G401.6 (cell line): ENCODE measurements around the gene ASS1.
"Not testable (repeated sequence)": the region's sequence is repeated elsewhere in the genome, so short reads cannot be mapped to it uniquely, and the experiment has no call there.

ENCODE experiments used
- FAIRE-seq: peaks from 2 replicates; lab custom pipeline; 2012; peaks lifted over from hg19 to GRCh38; lab: Jason Lieb, UNC

ASS1 gene

DNA sequence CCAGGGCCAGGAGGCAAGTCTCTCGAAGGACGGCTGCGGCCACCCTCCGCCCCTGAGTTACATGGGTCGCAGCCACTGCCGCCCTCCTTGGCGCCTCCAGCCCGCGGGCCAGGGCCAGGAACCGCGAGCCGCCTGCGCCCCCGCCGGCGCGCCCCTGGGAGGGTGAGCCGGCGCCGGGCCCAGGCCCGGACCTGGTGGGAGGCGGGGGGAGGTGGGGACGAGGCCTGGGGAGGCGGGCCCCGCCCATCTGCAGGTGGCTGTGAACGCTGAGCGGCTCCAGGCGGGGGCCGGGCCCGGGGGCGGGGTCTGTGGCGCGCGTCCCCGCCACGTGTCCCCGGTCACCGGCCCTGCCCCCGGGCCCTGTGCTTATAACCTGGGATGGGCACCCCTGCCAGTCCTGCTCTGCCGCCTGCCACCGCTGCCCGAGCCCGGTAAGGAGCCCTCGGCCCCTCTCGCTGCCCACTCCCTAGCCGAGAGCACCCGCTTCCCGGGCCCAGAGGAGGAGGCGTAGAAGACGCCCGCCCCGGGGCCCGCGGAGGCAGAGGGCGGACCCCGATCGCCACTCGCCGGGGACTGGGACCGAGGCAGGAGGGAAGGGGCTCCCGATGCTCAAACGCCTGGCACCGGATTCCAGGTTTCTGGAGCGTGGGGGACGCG is at the start of gene ASS1:
TSS of gene ASS1 (plus strand) at position 397 of the 657 bp plus-strand sequence. CDS start 7,268 bp downstream, outside the sequence.
- no peak for FAIRE-seq

DNA sequence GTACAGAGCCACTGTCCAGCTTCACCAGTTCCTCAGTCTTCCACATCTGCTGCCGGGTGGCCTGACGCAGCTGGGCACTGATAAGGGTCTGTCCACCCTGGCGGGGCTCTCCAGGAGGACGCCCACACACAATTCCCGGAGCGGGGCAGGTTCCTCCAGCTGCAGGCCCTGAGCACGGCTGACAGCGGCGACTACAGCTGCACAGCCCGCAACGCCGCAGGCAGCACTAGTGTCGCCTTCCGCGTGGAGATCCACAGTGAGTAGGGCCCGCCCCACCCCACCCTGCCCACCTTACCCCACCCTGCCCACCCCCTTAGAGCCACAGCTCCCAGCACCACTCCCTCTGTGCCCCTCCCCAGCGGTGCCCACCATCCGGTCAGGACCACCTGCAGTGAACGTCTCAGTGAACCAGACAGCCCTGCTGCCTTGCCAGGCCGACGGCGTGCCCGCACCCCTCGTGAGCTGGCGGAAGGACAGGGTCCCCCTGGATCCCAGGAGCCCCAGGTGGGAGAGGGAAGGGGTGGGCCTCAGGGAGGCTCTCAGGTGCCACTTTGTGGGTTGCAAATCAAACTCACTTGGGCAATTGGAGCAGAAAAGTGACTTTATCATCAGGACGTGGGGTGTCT is 48.8 kb upstream of the ASS1 start:
- no peak for FAIRE-seq

DNA sequence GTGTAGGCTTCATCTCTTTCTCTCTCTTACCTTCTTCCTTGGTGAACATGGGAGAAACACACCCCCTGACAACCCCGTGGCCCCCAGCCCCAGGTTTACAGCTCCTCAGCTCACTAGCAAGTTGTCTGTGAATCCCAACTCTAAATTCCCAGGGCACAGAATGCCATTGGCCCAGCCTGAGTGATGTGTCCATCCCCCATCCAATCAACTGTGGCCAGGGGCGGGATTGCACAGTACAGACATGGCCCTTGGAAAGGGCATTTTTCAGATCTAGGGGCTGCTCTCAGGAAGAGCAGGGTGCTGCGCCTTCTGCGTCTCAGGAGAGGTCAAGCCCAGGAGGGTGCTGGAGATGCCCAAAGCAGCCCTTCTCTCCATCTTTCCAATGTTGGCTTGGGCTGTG is 48.2 kb upstream of the ASS1 start:
- no peak for FAIRE-seq

DNA sequence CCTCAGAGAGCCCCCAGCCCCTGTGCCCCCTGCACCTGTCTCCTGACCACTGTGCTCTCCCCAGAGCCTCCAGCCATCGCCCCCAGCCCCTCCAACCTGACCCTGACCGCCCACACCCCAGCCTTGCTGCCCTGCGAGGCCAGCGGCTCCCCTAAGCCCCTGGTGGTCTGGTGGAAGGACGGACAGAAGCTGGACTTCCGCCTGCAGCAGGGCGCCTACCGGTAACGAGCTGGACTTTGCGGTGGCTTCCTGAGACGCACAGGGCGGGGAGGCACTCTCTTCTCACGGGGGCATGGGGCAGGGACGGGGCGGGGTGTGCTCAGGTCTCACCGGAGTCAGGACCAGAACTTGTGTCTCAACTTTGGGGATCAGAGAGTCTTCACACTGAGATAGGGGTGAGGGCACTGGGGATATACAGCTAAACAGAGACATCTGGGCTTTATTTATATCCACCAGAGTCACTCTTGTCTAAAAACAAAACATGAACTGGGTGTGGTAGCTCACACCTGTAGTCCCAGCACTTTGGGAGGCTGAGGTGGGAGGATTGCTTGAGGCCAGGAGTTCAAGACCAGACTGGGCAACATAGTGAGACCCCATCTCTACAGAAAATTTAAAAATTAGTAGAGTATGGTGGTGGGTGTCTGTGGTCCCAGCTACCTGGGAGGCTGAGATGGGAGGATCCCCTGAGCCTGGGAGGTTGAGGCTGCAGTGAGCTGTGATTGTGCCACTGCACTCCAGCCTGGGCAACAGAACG is 46.1 kb upstream of the ASS1 start:
- FAIRE-seq: no peak

DNA sequence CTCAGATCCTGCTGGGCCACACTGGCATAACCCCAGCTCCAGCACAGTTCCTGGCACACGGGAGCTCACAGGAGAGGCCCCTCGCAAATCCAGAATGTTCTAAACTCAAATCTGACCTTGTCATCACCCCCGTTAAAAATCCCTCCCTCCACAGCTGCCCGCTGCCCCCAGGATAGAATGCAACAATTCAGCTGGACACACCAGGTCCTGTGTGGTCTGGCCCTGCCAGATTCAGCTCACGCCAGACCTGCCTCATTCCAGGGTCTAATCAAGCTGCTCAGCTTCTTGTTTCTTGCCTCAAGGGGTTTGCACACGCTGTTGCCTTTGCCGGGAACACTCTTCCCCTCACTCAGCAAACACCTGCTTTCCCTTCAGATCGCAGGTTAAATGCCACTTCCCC is 45.0 kb upstream of the ASS1 start:
- FAIRE-seq: no peak

DNA sequence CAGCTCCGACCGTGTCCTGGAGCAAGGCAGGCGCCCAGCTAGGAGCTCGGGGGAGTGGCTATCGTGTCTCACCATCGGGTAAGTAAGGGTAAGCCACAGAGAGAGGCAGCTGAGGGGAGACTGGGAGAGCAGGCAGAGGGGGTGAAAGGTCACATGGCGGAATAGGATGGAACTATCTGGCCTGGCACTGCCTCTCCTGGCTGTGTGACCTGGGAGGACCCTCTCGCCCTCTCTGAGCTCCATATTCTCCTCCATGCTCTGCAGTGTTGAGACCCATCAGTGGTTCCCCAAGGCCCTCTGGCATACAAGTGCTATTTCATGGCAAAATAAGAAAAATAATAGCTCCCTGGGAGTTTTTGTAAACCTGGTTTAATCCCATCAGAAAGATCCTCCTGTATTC is 43.9 kb upstream of the ASS1 start:
- FAIRE-seq: no peak

DNA sequence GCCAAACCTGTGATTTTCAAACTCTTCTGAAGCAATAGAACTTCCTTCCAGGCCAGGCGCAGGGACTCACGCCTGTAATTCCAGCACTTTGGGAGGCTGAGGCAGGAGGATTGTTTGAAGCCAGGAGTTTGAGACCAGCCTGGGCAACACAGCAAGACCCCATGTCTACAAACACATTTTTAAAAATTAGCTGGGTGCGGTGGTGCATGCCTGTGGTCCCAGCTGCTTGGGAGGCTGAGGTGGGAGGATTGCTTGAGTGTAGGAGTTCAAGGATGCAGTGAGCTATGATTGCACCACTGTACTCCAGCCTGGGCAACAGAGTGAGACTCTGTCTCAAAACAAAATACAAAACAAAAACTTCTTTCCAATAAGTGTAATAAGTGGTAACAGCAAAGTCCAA is 43.0 kb upstream of the ASS1 start:
- FAIRE-seq: not testable (repeated sequence)

DNA sequence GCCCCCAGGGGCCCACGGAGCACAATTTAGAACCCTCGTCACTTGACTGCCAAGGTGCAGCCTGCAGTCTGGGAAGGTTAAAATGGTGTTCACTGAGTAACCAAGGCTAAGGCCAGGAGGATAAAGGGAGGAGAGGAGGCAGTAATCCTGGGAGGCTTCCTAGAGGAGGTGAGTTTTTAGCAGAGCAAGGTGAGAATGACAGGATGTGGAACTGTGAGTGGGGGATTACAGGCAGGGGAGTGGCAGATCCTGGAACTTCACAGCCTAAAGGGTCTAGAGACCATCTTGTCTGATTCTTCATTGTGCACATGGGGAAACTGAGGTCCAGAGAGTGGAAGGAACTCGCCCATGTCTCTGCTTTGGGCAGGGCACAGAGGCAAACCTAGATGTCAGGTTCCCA is 42.5 kb upstream of the ASS1 start:
- FAIRE-seq: no peak

DNA sequence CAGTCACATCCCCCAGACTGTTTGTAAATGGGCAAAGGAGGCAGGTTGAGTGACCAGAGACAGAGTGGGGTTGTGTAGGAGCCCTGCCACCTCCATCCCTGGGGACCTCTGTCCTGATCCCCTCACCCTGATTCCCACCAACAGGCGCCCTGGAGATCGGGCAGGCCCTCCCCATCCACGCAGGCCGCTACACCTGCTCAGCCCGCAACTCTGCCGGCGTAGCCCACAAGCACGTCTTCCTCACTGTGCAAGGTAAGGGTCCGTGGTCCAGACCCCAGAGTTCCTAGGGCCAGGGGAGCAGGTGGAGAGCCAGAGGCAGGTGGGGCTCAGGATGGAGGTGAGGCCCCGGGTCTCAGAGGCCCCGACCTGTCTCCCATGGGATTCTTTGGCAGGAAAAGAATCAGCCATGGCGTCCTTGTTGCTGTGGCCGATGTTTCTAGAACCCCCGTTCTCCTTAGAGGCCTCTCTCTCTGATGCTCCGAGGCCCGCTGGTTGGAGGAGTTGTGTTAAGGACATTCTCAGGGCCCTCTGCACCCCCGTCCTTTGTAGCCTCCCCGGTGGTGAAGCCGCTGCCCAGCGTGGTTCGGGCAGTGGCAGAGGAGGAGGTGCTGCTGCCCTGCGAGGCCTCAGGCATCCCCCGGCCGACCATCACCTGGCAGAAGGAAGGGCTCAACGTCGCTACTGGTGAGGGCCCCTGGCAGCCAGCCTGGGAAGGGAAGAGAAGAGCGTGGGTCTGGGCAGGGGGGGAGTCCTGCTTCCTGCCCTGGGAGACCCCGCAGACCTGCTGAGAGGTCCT is 41.9 kb upstream of the ASS1 start:
- no peak for FAIRE-seq

DNA sequence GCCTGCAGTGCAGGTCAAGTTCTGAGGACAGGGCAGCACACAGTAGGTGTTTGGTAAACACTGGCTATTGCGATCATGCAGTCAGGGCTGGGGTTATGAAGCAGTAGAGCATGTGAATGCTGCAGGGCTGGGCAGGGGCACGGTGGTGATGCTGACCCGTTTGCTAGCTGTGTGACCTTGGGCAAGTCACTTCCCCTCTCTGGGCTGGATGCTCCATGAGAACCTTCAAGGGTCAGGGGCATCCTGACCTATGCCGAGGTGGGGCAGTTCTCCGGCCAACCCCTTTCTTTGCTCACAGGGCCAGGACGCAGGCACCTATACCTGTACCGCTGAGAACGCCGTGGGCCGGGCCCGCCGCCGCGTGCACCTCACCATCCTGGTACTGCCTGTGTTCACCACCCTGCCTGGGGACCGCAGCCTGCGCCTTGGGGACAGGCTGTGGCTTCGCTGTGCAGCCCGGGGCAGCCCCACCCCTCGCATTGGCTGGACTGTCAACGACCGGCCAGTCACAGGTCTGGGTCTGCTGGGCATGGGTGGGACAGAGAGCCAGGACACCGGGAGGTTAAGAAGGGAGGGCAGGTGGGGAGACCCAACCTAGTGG is 39.0 kb upstream of the ASS1 start:
- no peak for FAIRE-seq

DNA sequence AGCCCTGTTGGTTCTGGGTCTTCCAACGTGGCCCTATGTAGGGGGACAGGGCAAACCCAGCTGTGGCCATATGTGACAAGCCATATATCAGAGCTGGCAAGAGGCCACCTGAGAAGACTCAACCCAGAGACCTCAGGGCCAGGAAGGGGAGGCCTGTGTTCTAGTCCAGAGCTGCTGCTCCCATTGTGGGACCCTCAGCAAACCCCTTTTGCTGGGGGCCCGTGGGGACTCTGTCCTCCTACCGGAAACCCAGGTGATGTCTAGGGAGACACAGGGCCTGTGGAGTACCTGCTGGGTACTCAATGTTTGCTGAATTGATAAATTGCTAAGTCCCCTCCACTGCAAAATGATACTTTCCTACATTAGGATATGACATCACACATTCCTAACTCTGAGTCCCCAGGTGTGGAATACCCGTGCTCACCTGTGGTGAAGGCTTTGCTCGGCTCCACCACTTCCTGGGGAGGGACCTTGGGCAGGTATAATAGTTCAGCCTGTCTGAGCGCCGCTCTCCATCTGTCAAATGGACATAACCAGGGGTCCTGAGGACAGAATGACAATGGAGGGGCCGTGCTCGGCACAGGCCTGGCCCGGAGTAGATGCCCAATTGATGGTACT is 38.4 kb upstream of the ASS1 start:
- FAIRE-seq: no peak

DNA sequence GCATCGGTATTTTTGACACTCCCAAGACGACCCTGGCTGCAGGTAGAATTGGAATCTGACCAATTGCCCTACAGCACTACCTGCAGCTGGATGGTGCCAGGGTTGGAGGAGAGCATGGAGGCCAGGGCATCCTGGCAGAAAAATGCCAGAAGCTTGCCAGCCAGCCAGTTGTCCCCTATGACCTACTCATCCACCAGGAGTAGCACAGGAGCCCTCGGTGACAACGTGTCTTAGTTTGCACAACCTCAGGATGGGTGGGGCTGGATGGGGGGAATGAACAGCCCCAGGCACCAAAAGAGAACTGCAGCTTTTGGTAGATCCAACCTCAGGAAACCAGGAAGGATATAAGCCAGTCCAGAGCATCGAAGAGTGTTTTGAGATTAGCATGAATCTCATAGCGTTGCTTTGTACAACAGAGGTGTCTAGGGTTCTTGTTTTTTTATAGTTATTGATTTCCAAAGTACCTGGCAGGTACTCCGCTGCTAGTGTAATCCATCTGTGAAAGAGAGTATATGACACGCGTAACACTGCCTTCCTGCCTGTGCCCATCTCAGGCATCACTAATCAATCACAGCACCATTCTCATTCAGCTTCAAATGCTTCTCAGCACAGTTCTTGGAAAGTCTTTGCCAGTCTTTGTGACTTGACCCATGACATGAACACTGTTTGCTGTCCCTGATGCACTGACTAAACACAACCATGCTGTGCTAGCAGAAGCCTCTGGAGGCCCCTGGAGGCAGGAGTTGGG is 36.7 kb upstream of the ASS1 start:
- no peak for FAIRE-seq

DNA sequence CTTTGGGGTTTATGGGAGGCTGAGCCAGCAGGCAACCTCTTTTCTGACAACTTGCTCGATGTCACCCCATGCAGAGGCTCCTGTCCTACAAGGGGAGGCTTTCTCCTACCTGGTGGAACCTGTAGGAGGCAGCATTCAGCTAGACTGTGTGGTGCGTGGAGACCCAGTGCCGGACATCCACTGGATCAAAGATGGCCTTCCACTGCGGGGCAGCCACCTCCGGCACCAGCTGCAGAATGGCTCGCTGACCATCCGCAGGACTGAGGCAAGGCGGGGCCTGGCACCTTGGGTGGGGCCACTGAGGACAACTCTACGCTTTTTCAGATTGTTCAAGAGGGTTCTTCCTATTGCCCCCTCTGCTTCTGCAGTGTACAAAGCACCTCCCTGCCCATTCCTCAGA is 36.1 kb upstream of the ASS1 start:
- FAIRE-seq: no peak

DNA sequence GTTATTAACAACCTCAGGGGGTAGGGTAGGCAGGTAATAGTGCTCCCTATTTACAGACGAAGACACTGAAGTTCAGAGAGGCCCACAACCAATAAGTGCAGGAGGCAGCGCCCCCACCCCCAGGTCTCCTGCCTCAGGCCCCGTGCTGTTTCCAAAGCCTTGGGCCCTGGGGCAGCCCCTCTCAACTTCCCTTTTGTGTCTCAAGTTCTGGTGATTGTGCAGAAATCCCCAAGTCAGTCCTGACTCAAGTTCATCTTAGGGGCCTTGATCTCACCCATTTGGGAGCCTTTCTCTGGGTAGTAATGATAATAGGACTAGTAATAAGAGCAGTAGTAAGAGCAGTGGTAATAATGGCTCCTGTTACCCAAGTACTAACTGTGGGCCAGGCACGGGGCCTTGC is 35.5 kb upstream of the ASS1 start:
- no peak for FAIRE-seq

DNA sequence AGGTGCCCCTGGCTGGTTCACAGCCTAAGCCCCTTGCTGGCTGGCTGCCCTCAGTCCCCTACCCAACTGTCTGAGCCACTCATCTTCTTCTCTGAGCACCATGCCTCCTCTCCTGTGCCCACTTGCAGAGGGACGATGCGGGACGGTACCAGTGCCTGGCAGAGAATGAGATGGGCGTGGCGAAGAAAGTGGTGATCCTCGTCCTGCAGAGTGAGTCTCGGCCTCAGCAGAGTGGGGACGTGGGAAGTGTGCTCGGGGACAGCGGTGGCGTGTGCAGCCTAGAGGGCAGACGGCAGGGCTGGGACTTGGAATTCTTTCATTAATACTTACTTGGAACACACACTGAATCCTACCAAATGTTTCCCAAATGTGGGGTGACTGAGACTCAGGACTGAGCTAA is 34.3 kb upstream of the ASS1 start:
- FAIRE-seq: no peak

DNA sequence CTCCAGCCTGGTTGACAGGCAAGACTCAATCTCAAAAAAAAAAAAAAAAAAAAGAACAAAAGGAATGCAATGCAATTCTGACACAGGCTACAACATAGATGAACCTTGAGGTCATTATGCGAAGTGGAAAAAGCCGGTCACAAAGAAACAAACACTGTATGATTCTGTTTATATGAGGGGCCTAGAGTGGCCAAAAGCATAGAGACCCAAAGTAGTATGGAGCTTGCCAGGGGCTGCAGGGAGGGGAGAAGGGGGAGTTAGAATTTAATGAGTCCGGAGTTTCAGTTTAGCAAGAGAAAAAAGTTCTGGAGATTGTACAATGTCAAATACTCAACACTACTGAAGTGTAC is 33.2 kb upstream of the ASS1 start:
- FAIRE-seq: no peak

DNA sequence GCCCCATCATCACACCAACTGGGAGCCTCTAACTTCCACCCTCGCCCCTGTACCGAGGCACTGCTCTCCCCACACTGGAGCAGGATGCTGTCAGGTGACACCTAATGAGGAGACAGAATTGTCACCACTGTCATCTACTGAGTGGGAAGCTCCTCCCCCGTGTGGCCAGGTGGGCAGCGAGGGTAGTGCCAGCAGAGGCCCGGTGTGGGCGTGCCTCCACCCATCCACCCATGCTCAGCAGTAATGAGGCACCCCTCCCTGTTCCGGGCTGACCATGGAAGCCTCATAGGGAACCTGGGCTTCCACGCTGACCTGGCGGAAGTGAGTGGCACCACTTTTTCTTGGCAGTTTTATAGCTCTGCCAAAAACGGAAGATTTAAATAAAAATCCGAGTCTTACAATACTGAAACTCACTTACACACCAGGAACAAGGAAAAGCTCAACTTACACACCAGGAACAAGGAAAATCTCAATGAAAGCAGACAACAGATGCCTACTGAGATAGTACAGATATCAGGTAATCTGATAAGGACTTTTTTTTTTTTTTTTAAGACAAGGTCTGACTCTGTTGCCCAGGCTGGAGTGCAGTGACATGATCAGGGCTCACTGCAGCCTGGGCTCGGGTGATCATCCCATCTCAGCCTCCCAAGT is 30.6 kb upstream of the ASS1 start:
- no peak for FAIRE-seq

DNA sequence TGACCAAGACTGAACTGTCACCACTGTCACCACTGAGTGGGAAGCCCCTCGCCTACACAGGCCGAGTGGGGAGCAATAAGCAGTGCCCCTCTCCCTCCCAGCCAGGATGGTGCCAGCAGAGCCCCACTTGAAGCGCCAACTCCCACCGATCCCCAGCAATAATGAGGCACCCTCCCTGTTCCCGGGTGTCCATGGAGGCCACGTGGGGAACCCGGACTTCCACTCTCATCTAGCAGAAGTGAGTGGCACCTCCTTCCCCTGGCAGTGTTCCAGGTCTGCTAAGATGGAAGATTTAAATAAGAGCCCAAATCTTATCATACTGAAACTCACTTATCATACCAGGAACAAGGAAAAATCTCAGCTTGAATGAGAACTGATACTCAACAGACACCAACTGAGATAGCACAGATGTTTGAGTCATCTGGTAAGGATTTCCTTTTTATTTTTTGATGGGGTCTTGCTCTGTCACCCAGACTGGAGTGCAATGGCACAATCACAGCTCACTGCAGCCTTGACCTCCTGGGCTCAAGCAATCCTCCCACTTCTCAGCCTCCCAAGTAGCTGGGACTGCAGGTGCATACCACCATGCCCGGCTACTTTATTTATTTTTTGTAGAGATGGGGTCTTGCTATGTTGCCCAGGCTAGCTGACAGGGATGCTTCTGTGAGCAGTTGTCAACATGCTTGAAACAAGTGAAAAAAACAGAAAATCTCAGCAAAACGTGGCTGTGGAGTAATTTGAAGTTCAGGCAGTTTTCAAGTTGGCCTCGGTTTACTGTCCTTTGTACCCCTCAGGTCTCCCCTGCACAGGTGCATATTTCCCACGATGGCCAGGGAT is 29.6 kb upstream of the ASS1 start:
- no peak for FAIRE-seq

DNA sequence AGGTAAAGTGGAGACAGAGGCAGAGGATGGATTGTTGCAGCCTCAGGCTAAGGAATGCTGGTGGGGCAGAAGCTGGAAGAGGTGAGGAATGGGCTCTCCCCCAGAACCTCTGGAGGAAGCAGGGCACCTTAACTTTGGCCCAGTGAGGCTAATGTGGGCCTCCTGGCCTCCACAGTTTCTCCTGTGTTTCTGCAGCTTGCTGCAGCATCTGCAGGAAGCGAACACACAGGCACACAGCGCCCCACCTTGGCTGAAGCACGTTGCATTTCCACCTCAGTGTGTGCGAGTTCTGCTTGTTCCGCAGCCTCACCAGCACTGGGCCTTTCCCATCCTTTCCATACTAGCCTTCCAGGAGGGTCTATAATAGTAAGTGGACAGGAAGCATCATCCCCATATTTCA is 27.2 kb upstream of the ASS1 start:
- FAIRE-seq: no peak

DNA sequence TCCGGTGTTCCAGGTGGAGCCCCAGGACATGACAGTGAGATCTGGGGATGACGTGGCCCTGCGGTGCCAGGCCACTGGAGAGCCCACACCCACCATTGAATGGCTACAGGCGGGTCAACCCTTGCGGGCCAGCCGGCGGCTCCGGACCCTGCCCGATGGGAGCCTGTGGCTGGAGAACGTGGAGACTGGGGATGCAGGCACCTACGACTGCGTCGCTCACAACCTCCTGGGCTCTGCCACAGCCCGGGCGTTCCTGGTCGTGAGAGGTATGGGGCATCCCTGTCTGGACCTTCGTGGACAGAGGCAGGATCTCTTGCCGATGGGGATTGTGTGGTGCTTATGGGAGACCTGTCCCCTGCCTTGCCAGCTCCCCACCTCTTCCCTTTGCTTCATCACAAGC is 26.0 kb upstream of the ASS1 start:
- FAIRE-seq: no peak
